HG02840 (cell line): ENCODE data around the gene FBXL17.

ENCODE experiments used
- ATAC-seq: cut with Tn5 transposase; IDR thresholded peaks from one replicate; pipeline ENCODE4 v1.9.1; 2021; ENCODE audit warnings: mild to moderate bottlenecking, moderate library complexity, moderate number of reproducible peaks; ENCODE audit not compliant: unreplicated experiment, low FRiP score

FBXL17 gene

GRCh38 chr5:108028412-108028811 lies 353.5 kb downstream of the FBXL17 start:
- ATAC-seq = no peak

GRCh38 chr5:108025957-108026356 lies 355.9 kb downstream of the FBXL17 start:
- ATAC-seq = no peak

GRCh38 chr5:108024986-108025385 lies 356.9 kb downstream of the FBXL17 start:
- ATAC-seq = no peak

GRCh38 chr5:108016101-108016500 lies 365.8 kb downstream of the FBXL17 start:
- ATAC-seq = no peak

GRCh38 chr5:108006791-108007190 lies 375.1 kb downstream of the FBXL17 start:
- no peak for ATAC-seq

- ATAC-seq = no peak
Measured at GRCh38 chr5:108003178-108003577, 378.7 kb downstream of the FBXL17 start.

GRCh38 chr5:108001222-108001621 lies 380.7 kb downstream of the FBXL17 start:
- no peak for ATAC-seq

GRCh38 chr5:107997338-107997980 lies 384.4 kb downstream of the FBXL17 start:
- no peak for ATAC-seq

GRCh38 chr5:107993341-107993740 lies 388.6 kb downstream of the FBXL17 start:
- no peak for ATAC-seq

GRCh38 chr5:107990881-107991810 lies 390.8 kb downstream of the FBXL17 start:
- no peak for ATAC-seq

- ATAC-seq = no peak
Measured at GRCh38 chr5:107985144-107985543, 396.8 kb downstream of the FBXL17 start.

GRCh38 chr5:107982703-107983425 lies 399.0 kb downstream of the FBXL17 start:
- ATAC-seq = no peak

- ATAC-seq = no peak
Measured at GRCh38 chr5:107980923-107981692, 400.8 kb downstream of the FBXL17 start.

- no peak for ATAC-seq
Measured at GRCh38 chr5:107979900-107980299, 402.0 kb downstream of the FBXL17 start.

- no peak for ATAC-seq
Measured at GRCh38 chr5:107979291-107979690, 402.6 kb downstream of the FBXL17 start.

- ATAC-seq = no peak
Measured at GRCh38 chr5:107977550-107978071, 404.3 kb downstream of the FBXL17 start.

- ATAC-seq = no peak
Measured at GRCh38 chr5:107975568-107975967, 406.3 kb downstream of the FBXL17 start.

GRCh38 chr5:107971846-107972245 lies 410.1 kb downstream of the FBXL17 start:
- ATAC-seq = no peak

GRCh38 chr5:107969847-107970246 lies 412.1 kb downstream of the FBXL17 start:
- no peak for ATAC-seq

GRCh38 chr5:107968998-107969397 lies 412.9 kb downstream of the FBXL17 start:
- ATAC-seq = no peak
